Hippocampal formation (tissue), 2 donors: ENCODE data around the gene ZRANB3.
"Not testable (repeated sequence)": the region's sequence is repeated elsewhere in the genome, so short reads cannot be mapped to it uniquely, and the experiment has no call there.

Experiments used
- DNase-seq, 2 donors: peaks; one replicate each; lab custom pipeline; 2025; lab: John Stamatoyannopoulos, UW

Gene ZRANB3

GRCh38 chr2:135490376-135490775, 40.6 kb downstream of the ZRANB3 start:
- DNase-seq: no peak

GRCh38 chr2:135485441-135485840, 45.6 kb downstream of the ZRANB3 start:
- no peak for DNase-seq

- no peak for DNase-seq
Observed at GRCh38 chr2:135475128-135475527, 55.9 kb downstream of the ZRANB3 start.

GRCh38 chr2:135473567-135473966, 57.5 kb downstream of the ZRANB3 start:
- DNase-seq: no peak

- peak in 1 of 2 donors; percentile 13 for DNase-seq
Observed at GRCh38 chr2:135471106-135471505, 59.9 kb downstream of the ZRANB3 start.

GRCh38 chr2:135457279-135457678, 73.7 kb downstream of the ZRANB3 start:
- DNase-seq: no peak

- no peak for DNase-seq
Observed at GRCh38 chr2:135456835-135457234, 74.2 kb downstream of the ZRANB3 start.

GRCh38 chr2:135456431-135456830, 74.6 kb downstream of the ZRANB3 start:
- no peak for DNase-seq

- DNase-seq: no peak
Observed at GRCh38 chr2:135454608-135455007, 76.4 kb downstream of the ZRANB3 start.

GRCh38 chr2:135453027-135453426, 78.0 kb downstream of the ZRANB3 start:
- not testable (repeated sequence) for DNase-seq

- DNase-seq: no peak
Observed at GRCh38 chr2:135451966-135452365, 79.1 kb downstream of the ZRANB3 start.

GRCh38 chr2:135443013-135443412, 88.0 kb downstream of the ZRANB3 start:
- not testable (repeated sequence) for DNase-seq

GRCh38 chr2:135435155-135435554, 95.9 kb downstream of the ZRANB3 start:
- DNase-seq: not testable (repeated sequence)

- no peak for DNase-seq
Observed at GRCh38 chr2:135424849-135425248, 106.2 kb downstream of the ZRANB3 start.

GRCh38 chr2:135422898-135423297, 108.1 kb downstream of the ZRANB3 start:
- DNase-seq: no peak

- no peak for DNase-seq
Observed at GRCh38 chr2:135411646-135412045, 119.4 kb downstream of the ZRANB3 start.

GRCh38 chr2:135409436-135409835, 121.6 kb downstream of the ZRANB3 start:
- DNase-seq: no peak

- not testable (repeated sequence) for DNase-seq
Observed at GRCh38 chr2:135396259-135396658, 134.8 kb downstream of the ZRANB3 start.

GRCh38 chr2:135386993-135387392, 144.0 kb downstream of the ZRANB3 start:
- no peak for DNase-seq

- no peak for DNase-seq
Observed at GRCh38 chr2:135378591-135378990, 152.4 kb downstream of the ZRANB3 start.

GRCh38 chr2:135373702-135374101, 157.3 kb downstream of the ZRANB3 start:
- DNase-seq: no peak

- no peak for DNase-seq
Observed at GRCh38 chr2:135349941-135350340, 181.1 kb downstream of the ZRANB3 start.

GRCh38 chr2:135348096-135348704, 182.8 kb downstream of the ZRANB3 start:
- DNase-seq: not testable (repeated sequence)

- no peak for DNase-seq
Observed at GRCh38 chr2:135337071-135337470, 193.9 kb downstream of the ZRANB3 start.
